ENCODE results near the gene SLC16A3.
"Not testable (repeated sequence)": the region's sequence is repeated elsewhere in the genome, so short reads cannot be mapped to it uniquely, and the experiment has no call there.

The SLC16A3 gene

GRCh38 chr17:82204831-82205719, 23.8 kb upstream of the SLC16A3 start:
- DNase-seq (ENCODE audit: low spot score): no peak

GRCh38 chr17:82205720-82206508, 22.9 kb upstream of the SLC16A3 start:
- DNase-seq (ENCODE audit: low spot score): peak; percentile 85

GRCh38 chr17:82210655-82211054, 18.2 kb upstream of the SLC16A3 start:
- not testable (repeated sequence) for DNase-seq (ENCODE audit: low spot score)

- peak; percentile 77 for DNase-seq (ENCODE audit: low spot score)
Measured at GRCh38 chr17:82212331-82213250, 16.3 kb upstream of the SLC16A3 start, which contains the start of gene CCDC57. CCDC57 (minus strand) TSS chr17:82212842; CDS start chr17:82201944, 10,898 bp downstream.

- DNase-seq (ENCODE audit: low spot score): no peak
Measured at GRCh38 chr17:82213251-82214011, 15.4 kb upstream of the SLC16A3 start.

- DNase-seq (ENCODE audit: low spot score): no peak
Measured at GRCh38 chr17:82214012-82214628, 14.7 kb upstream of the SLC16A3 start.

- DNase-seq (ENCODE audit: low spot score): no peak
Measured at GRCh38 chr17:82215095-82215971, 13.5 kb upstream of the SLC16A3 start.

- DNase-seq (ENCODE audit: low spot score): no peak
Measured at GRCh38 chr17:82215972-82216300, 12.9 kb upstream of the SLC16A3 start.

- peak; percentile 37 for DNase-seq (ENCODE audit: low spot score)
Measured at GRCh38 chr17:82216301-82217119, 12.3 kb upstream of the SLC16A3 start.

GRCh38 chr17:82217120-82217529, 11.7 kb upstream of the SLC16A3 start:
- DNase-seq (ENCODE audit: low spot score): no peak

GRCh38 chr17:82217530-82218204, 11.2 kb upstream of the SLC16A3 start:
- no peak for DNase-seq (ENCODE audit: low spot score)

GRCh38 chr17:82218349-82219075, 10.3 kb upstream of the SLC16A3 start:
- DNase-seq (ENCODE audit: low spot score): no peak

GRCh38 chr17:82219083-82219482, 9.8 kb upstream of the SLC16A3 start:
- DNase-seq (ENCODE audit: low spot score): no peak

GRCh38 chr17:82219753-82220709, 8.8 kb upstream of the SLC16A3 start:
- no peak for DNase-seq (ENCODE audit: low spot score)

GRCh38 chr17:82221341-82221902, 7.4 kb upstream of the SLC16A3 start:
- DNase-seq (ENCODE audit: low spot score): no peak

GRCh38 chr17:82222816-82223215, 6.0 kb upstream of the SLC16A3 start:
- no peak for DNase-seq (ENCODE audit: low spot score)
